ENCODE measurements around the gene POTEG.
"Not testable (repeated sequence)": the region's sequence is repeated elsewhere in the genome, so short reads cannot be mapped to it uniquely, and the experiment has no call there.

- TF ChIP-seq ARNTL (CRISPR knock-in tag; IDR thresholded peaks at IDR 0.05; ENCODE audit: borderline replicate concordance, low read depth); TCF4 (CRISPR knock-in tag; IDR thresholded peaks at IDR 0.05; ENCODE audit: borderline replicate concordance); ZNF70 (CRISPR knock-in tag; IDR thresholded peaks at IDR 0.05); ZFP3 (CRISPR knock-in tag; IDR thresholded peaks at IDR 0.05); PPARA (CRISPR knock-in tag; IDR thresholded peaks at IDR 0.05; ENCODE audit: borderline replicate concordance); ZNF565 (CRISPR knock-in tag; conservative IDR thresholded peaks at IDR 0.05; ENCODE audit: low read depth): not testable (repeated sequence)
- TF ChIP-seq, protein P1, sequence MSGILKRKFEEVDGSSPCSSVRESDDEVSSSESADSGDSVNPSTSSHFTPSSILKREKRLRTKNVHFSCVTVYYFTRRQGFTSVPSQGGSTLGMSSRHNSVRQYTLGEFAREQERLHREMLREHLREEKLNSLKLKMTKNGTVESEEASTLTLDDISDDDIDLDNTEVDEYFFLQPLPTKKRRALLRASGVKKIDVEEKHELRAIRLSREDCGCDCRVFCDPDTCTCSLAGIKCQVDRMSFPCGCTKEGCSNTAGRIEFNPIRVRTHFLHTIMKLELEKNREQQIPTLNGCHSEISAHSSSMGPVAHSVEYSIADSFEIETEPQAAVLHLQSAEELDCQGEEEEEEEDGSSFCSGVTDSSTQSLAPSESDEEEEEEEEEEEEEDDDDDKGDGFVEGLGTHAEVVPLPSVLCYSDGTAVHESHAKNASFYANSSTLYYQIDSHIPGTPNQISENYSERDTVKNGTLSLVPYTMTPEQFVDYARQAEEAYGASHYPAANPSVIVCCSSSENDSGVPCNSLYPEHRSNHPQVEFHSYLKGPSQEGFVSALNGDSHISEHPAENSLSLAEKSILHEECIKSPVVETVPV (CRISPR knock-in tag; IDR thresholded peaks at IDR 0.05) = not testable (repeated sequence)
- TF ChIP-seq, protein P2, sequence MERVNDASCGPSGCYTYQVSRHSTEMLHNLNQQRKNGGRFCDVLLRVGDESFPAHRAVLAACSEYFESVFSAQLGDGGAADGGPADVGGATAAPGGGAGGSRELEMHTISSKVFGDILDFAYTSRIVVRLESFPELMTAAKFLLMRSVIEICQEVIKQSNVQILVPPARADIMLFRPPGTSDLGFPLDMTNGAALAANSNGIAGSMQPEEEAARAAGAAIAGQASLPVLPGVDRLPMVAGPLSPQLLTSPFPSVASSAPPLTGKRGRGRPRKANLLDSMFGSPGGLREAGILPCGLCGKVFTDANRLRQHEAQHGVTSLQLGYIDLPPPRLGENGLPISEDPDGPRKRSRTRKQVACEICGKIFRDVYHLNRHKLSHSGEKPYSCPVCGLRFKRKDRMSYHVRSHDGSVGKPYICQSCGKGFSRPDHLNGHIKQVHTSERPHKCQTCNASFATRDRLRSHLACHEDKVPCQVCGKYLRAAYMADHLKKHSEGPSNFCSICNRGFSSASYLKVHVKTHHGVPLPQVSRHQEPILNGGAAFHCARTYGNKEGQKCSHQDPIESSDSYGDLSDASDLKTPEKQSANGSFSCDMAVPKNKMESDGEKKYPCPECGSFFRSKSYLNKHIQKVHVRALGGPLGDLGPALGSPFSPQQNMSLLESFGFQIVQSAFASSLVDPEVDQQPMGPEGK (CRISPR knock-in tag; IDR thresholded peaks at IDR 0.05; ENCODE audit: borderline replicate concordance) = not testable (repeated sequence)
- TF ChIP-seq, protein P3, sequence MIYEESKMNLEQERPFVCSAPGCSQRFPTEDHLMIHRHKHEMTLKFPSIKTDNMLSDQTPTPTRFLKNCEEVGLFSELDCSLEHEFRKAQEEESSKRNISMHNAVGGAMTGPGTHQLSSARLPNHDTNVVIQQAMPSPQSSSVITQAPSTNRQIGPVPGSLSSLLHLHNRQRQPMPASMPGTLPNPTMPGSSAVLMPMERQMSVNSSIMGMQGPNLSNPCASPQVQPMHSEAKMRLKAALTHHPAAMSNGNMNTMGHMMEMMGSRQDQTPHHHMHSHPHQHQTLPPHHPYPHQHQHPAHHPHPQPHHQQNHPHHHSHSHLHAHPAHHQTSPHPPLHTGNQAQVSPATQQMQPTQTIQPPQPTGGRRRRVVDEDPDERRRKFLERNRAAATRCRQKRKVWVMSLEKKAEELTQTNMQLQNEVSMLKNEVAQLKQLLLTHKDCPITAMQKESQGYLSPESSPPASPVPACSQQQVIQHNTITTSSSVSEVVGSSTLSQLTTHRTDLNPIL (CRISPR knock-in tag; IDR thresholded peaks at IDR 0.05; ENCODE audit: low read depth) = not testable (repeated sequence)
Observed at GRCh38 chr14:19482093-19482492, 48.0 kb upstream of the POTEG start.
